Frontal cortex (tissue), 4 donors: ENCODE measurements around the gene PTGDR2. TPM values are rescaled to one million over a fixed set of nuclear protein-coding genes. Genes with fewer than 3 reads are reported as not detected.
A peak's percentile ranks its signal among the peaks of the same experiment; 100 is the strongest.

Experiments
- DNase-seq, 2 donors: peaks; one replicate each; pipeline ENCODE4 v3.0.0; 2012; ENCODE audit warnings: low spot score in 2 of 2
- FAIRE-seq: peaks from 2 replicates; lab custom pipeline; 2012; peaks lifted over from hg19 to GRCh38; lab: Jason Lieb, UNC
- total RNA-seq: library from RNA; depleted of rRNA; stranded (reverse); fragments of >200 nt; gene quantifications from one replicate; pipeline ENCODE4 v1.2.3, GENCODE V29; 2014
- donor health status: control.
- donor health status: control.
- donor health status: control.

The PTGDR2 gene
- 1.6 TPM for total RNA-seq

DNA sequence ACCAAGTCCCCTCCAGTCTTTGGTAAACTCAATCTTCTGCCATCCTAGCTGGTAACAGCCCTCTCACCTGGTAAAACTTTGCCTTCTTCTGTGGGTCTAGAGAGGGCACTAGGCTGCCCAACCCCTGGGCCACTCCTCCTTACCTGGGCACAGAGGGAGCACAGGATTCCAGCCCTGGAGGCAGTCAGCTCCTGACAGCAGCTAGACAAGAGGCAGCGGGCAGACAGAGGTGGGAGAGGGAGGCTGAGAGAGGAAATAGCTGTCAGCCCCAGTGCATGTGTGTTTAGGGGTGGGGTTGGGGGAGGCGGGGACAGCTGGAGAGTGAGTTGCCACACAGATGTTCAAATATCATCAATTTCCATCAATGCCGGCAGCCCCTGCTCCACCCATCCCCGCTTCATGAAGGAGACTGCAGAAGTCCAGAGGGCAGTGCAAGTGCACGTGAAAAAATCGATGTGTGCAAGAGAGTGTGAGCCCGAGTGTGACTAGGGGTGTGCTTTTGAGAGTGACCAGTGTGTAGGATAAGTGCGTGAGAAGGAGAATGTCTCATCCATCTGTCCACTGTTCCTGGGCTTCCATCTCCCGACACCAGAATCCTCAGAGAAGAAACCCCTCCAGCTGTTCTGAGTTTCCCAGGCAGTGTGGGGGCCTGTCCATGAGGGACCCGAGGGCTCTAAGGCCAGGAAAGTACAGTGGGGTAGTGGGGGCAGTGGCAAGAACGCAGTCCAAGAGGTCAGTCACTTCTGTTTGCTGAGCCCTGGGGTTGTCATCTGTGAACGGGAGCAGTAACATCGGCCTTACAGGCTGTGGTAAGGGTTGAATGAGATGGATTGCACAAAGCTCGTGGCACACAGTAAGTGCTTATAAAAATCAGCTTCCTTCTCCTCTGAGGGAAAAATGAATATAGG, at the start of gene PTGDR2:
TSS of gene PTGDR2 (minus strand) at position 225 of the 908 bp plus-strand sequence. CDS start 2,228 bp downstream, outside the sequence.
- FAIRE-seq (no peak), DNase-seq (no peak)

DNA sequence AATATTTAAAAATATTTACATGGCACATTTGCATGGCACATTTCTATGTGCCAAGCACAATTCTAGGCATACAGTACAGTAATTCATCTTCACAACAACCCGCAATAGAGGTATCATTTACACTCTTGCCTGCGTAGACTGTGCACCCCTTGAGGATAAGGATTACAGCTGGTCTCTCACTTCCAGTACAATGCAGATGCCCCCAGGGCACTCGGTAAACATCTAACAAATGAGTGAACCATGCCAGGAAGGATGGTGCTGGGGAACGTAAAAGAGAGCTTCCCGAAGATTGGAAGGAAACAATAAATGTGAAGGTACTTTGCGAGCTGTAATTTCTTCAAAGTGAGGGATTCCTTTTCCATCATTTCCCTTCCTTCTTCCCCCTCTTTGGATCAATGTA, 49.3 kb upstream of the PTGDR2 start:
- FAIRE-seq (no peak), DNase-seq (no peak)

DNA sequence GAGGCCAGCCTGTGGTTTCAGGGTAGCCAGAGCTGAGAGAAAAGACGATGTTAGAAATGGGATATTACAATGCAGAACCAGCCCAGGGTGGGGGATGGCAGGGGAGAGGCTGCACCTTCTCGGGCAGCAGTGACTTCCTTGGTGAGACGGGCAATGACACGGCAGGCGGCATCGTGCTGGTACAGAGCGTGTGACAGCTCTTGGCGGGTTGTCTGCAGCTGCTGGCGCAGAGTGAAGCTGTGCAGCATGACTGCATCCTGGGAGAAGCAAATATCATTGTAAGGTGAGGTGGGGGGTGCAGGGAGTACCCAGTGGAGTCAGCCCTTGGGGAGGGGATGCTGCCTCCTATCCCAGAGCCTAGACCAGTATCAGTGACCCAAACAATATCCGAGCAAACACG, 46.9 kb upstream of the PTGDR2 start:
- FAIRE-seq, result no peak
- DNase-seq, result no peak

DNA sequence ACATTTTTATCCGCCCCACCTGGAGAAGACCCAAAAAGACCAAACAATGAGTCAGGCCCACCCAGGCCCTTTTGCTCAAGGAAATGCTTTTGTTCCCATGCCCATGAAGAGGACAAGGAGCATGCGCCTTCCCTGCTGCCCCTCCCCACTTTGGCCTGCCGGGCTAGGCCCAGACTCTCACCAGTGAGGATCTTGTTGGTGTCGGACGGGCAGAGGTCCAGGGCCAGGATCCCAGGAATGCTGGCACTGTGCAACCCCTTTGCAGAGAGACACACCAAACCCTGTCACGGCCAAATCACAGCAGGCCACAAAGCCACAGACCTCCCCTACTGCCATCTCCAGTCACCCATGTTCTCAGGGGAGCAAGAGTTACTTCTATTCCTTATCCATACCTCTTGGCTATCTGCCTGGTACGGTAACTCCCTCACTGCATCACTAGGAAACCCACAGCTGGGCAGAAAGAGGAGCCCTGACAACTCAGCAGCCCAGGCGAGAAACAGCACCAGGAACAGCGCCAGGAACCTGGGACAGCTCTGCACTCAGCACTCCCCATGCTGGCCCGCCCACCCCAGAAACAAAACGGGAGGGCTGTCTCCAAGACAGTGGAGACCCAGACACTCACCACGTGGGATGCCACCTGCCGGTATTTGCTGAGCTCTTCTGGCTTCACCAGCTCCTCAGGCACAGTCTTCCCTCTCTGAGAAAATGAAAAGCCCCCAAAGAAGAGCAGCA, 45.1 kb upstream of the PTGDR2 start:
- FAIRE-seq, result no peak
- no peak for DNase-seq

DNA sequence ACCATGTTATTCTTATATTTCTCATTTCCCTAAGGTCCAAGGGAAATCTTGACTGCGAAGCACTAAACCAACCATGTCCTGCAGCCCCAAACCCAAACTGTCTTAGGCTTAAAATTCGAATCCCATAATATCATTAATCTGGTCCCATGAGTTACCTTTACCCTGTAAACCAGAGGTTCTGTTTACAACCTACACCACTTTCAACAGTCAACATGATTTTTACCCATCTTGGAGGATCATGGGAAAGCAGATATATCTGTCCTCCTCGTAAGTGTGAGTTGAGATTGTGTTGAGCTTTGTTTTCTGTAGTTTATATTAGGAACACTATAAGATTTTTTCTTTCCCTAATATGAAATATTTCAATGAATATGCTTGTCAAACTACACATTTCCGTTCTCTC, 44.2 kb upstream of the PTGDR2 start:
- DNase-seq (no peak), FAIRE-seq (no peak)

DNA sequence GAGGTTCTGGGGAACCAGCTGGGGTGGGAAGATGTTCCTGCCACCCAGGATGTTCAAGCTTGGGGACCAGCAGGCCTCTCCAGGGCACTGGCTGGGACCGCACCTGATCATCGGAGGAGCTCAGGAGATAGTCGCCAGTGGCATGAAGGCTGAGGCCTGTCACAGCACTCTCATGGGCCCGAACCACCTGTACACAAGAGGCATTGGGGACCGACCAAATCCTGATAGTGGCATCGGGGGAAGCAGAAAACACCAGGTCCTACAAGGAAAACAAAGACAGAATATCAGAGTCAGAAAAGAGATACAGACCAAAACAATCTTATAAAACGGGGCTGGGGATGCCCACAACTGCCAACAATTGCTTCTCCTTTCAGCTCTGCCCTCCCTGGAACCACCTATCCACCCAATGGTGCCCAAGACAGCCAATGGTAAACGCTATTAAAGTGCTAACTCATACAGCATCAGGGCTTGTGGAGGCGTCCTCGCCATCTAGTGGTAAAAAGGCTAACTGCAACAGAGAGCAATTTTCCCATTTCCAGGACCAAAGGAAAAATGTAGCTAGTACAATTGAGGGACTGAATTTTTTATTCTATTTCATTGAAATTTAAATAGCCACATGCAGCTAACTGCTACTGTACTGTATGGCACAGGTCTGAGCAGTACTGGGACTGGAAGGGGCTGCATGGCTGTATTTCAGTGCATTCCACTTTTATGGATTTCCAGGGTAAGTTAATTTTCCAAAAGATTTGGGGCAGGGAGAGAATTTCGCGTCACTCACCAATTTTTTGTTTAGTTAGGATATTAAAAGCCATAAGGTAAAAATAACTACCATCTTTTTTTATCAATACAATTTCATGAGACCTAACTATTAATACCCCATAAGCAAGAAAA, 43.5 kb upstream of the PTGDR2 start:
- peak in 1 of 2 donors; percentile 57 for DNase-seq
- no peak for FAIRE-seq

DNA sequence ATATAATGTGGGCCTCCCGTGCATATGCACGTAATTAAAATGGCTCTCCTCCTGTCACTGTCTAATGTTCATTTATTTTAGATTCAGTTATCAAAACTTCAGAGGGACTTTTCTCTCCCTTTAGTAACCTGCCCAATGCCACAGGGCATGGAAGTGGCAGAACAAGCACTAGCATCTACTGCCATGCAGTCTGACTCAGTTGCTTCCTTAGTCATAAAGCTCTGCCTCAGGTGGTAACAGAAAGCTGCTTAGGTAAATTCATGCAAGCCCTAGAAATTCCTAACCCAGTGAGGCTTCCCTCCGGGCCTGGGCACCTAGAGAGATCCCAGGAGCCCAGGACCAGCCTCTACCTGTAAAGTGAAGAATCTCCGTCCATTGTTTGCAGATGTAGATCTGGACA, 41.7 kb upstream of the PTGDR2 start:
- no peak for FAIRE-seq
- no peak for DNase-seq

DNA sequence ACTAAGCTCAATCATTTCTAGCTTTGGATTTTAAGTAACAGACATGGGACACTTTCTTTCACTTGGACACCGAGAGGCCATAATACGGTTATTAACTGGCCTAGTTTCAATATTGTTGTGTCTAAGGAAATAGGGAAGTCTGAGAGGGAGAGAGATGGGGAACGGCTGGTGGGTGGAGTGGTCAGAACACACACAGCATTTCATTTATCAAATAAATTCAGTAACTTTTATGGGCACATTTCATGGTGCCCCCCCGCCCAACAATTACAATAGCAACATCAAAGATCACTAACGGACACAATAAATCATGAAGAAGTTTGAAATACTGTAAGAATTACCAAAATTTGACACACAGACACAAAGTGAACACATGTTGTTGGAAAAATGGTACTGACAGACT, 39.9 kb upstream of the PTGDR2 start:
- no peak for DNase-seq
- no peak for FAIRE-seq

DNA sequence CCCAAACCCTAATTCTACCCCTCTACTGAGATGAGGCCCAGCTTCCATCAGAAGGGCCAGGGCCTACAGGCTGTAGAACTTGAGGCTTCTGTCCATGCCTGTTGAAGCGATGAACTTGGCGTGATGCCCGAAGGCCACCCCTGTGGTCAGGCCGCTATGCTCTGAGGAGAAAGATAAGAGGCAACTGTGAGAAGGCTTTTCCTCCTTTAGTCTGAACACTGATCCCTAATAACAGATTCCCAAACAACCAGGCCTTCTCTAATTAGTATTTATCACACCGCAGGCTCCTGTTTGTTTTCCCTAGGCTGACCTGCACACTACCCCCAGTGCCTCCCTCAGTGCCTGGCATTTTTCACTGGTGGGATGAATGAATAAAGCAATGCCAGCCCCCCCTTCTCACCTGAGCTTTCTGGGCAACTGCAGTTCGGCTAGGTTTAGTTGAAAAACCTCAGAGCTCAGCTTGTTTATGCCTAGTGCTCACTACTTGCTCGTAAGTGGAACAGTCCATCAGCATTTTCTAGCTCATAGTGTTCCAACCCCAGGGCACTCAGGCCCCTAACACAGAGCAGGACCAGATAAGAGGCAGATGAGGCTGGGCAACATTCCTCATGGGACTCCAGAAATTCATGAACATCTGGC, 35.5 kb upstream of the PTGDR2 start:
- FAIRE-seq, result no peak
- DNase-seq, result no peak

DNA sequence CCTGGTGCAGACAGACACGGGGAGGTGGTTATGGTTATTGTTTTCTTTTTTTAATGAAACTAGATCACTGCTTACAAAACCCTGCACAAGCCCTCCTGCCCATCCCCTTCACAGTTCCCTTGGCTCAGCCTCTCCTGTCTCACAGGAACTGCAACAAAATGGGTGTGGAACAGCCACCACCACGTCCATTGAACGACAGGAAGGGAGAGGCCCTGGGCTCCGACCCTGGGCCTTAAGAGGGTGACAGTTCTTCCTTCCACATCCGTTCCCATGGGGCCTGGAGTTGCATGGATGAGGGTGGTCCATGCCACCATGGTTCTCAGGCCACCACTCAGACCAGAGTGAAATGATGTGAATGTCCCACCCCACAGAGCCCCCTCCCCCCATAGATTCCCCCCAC, 34.9 kb upstream of the PTGDR2 start:
- FAIRE-seq (no peak), DNase-seq (no peak)

DNA sequence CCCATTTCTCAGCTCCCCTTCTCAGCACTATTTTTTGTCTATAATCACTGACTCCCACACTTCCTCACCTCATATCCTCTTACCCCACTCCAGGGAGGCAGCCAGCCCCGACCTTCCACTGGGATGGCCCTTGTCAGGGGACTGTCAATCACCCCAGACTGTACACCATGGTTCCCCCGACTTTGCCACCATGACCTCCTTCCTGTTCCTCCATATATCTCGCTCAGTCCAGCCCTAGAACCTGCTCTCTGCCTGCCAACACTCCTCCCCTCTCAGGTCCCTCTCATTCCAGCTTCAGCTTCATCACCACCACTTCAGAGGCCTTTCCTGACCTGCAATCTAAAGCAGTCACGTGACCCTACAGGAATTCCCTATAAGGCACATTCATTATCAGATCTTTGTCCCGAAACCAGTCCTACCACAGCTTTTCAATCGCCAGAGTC, 34.1 kb upstream of the PTGDR2 start:
- FAIRE-seq (no peak), DNase-seq (no peak)

DNA sequence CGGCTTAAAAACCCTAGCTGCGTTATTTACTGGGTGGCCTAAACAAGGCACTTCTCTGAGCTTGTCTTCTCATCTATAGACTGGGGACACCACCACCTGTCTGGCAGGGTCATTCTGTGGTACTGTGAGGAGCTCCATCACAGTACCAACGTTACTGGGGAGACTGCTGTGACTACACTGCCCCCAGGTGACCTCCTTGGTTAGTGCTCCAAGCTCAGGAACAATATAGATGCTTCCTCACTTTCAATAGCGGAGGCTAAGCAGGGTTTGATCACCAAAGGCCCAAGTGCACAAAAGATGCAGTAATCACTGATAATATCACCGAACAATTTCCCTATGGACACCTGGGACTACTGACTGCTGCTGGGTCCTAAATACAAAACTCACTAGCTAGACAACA, 31.8 kb upstream of the PTGDR2 start:
- DNase-seq (peak in 1 of 2 donors; percentile 44), FAIRE-seq (no peak)

DNA sequence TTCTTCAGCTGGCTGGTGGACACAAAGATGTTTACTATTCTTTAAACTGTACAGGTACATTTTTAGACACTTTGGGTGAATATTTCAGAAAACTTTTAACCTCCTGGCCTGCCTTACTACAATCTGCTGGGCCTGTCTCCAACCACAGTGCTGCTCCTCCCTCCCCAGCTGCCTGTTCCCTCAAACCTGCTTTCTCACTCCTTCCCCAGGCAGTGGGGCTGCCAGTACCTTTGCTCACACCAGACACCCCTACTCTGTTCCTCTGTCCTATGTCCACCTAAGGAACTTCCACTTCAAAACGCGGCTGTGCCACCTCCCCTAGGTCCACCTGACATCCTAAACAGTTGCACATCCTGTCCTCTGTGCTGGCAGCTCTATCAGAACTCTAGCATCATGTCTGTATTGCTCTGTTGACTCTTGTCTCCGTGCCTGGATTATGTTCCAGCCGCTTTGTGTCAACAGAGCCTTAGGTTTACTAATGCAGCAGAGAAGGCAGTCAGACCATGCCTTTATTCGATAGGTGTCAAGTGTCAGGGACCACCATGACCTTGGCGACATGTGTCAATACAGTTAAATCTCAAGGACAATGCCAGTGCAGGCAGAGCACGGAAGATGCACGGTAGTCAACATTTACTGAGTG, 25.0 kb upstream of the PTGDR2 start:
- FAIRE-seq, result no peak
- no peak for DNase-seq

DNA sequence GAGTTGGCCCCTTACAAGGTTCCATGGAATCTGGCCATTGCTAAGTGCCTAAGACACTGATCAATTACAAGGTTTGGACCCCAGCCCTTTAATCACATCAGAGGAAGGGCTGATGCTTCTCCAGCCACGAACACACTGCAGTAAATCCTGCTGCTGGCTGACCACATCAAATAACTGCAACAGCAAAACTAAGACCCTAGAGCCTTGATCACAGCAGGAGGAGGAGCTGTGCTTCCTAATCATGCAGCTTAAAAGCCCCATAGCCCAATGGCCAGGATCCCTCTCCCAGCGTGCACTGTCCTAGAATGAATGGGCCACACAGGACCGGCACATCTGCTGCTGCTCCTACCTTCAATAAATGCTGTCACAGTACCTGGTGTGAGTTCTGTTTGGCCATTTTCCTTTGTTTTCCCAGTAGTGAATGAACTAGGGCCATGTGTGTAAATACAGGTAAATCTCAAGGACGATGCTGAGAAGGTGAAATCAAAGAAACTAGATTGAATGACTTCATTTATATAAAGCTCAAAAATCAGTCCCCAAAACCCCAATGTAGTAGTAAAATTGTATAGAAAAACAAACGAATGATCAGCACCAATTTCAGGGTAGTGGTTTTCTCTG, 24.3 kb upstream of the PTGDR2 start:
- DNase-seq, result no peak
- FAIRE-seq, result no peak

DNA sequence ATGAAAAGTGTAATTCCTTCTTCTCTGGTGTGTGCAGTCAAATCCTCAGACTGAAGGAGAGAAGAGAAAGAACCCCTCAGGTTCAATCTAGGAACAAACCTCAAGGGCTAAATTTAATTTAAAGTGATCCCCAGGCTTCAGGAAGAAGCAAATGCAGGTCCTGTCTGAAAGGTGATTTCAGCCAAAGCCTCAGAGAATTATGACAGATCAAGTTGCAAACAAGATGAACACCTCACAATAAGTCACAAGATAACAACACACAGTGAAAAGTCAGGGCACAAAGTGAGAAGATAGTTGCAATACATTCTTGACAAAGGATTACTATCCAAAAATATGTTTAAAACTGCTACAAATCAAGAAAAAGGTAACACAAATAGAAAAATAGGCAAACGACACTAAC, 23.4 kb upstream of the PTGDR2 start:
- DNase-seq (no peak), FAIRE-seq (no peak)

DNA sequence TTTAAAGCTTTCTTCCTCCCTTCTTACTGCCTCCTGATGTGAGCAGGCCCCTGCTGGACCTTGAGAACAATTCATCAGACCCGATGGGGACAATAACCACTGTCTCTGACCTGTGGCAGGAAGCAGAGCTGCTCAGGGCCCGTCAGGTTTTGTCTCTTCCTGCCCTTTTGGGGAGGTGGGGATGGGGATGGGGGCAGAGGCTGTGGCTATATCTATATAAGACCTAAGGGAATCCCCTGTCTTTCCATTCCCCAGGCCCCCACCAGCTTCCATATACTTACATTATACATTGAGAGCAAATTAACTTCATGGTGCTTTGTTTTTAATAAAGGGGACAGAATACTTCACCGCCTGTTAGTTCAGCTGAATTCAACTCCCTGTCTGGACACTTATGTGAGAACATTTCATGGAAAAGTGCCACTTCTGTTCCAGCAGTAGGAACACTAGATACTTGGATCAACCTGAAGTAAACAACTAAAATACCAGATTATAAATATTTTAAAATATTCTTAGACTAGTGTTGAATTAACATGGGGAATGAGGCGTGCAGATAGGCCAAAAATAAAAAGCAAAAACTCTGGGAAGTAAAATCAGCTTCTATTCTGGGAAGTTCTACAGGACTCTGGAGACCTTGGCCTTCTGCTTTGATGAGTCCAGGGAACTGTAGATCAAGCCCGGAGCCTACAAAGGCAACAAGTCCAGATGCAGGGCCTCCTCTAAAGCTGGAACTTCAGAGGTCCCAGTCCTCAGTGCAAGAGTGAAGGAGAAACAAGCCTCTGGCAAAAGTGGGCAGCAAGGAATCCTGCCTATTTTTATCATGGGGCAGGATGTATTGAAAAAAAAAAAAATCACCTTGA, 22.7 kb upstream of the PTGDR2 start:
- DNase-seq, result no peak
- no peak for FAIRE-seq

DNA sequence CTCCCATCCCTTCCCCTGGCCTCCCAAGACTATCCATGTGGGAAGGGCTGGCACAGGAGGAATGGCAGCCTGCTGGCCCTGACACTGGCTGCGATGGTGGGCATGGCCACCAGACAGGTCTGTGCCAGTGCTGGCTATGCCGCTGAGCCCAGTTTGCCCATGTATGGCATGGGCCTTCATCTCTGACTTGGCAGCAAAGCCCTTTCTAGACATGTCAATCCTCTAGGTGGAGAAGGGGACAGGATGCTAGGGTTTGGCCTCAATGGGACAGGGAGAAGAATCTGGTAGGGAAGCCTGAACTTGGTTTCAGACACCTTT, 20.4 kb upstream of the PTGDR2 start:
- no peak for DNase-seq
- FAIRE-seq, result no peak
